Measurements from ENCODE around the gene IPO13.

IPO13 gene

GRCh38 chr1:44010935-44011471, 64.3 kb downstream of the IPO13 start:
- Histone ChIP-seq H3K9ac (no peak overlapping the region), H3K4me2 (no peak overlapping the region)
- TF ChIP-seq CTCF (conservative IDR thresholded peaks at IDR 0.05; ENCODE audit: low read depth, low read length), result no peak

GRCh38 chr1:44012404-44012803, 65.7 kb downstream of the IPO13 start:
- H2AFZ ChIP-seq (ENCODE audit: low read depth), result no peak overlapping the region
- H4K20me1 ChIP-seq (ENCODE audit: insufficient read depth), result no peaks in the 10 kb centered on the region
- H3K4me3 ChIP-seq (IDR thresholded peaks at IDR 0.05; ENCODE audit: insufficient read depth, low read depth, low read length), result no peak overlapping the region
- TF ChIP-seq CTCF (conservative IDR thresholded peaks at IDR 0.05; ENCODE audit: low read depth, low read length), result no peak
- H3K9ac ChIP-seq, result no peak overlapping the region
- H3K27ac ChIP-seq, result no peak overlapping the region
- no peaks in the 10 kb centered on the region for H3K36me3 ChIP-seq (ENCODE audit: insufficient read depth)
- H3K4me2 ChIP-seq, result no peak overlapping the region
- H3K79me2 ChIP-seq (ENCODE audit: insufficient read depth, low read depth), result no peaks in the 10 kb centered on the region
- no peaks in the 10 kb centered on the region for H3K27me3 ChIP-seq (ENCODE audit: insufficient read depth, low read depth)
- H3K4me1 ChIP-seq (ENCODE audit: low read depth, poor library complexity, severe bottlenecking), result no peaks in the 10 kb centered on the region

More at GRCh38 chr1:44010935-44011471, 64.3 kb downstream of the IPO13 start:
- H3K79me2 ChIP-seq (ENCODE audit: insufficient read depth, low read depth), result no peaks in the 10 kb centered on the region
- H3K4me1 ChIP-seq (ENCODE audit: low read depth, poor library complexity, severe bottlenecking), result no peaks in the 10 kb centered on the region
- H3K36me3 ChIP-seq (ENCODE audit: insufficient read depth), result no peaks in the 10 kb centered on the region
- H3K4me3 ChIP-seq (IDR thresholded peaks at IDR 0.05; ENCODE audit: insufficient read depth, low read depth, low read length), result no peak overlapping the region
- H2AFZ ChIP-seq (ENCODE audit: low read depth), result no peak overlapping the region
- no peaks in the 10 kb centered on the region for H4K20me1 ChIP-seq (ENCODE audit: insufficient read depth)
- H3K27me3 ChIP-seq (ENCODE audit: insufficient read depth, low read depth), result no peaks in the 10 kb centered on the region
- H3K27ac ChIP-seq, result no peak overlapping the region

GRCh38 chr1:44012941-44013609, 66.3 kb downstream of the IPO13 start:
- TF ChIP-seq CTCF (conservative IDR thresholded peaks at IDR 0.05; ENCODE audit: low read depth, low read length), result no peak
- no peak overlapping the region for H3K27ac ChIP-seq
- H2AFZ ChIP-seq (ENCODE audit: low read depth), result no peak overlapping the region
- no peaks in the 10 kb centered on the region for H4K20me1 ChIP-seq (ENCODE audit: insufficient read depth)
- H3K79me2 ChIP-seq (ENCODE audit: insufficient read depth, low read depth), result no peaks in the 10 kb centered on the region
- no peaks in the 10 kb centered on the region for H3K36me3 ChIP-seq (ENCODE audit: insufficient read depth)
- H3K4me1 ChIP-seq (ENCODE audit: low read depth, poor library complexity, severe bottlenecking), result no peaks in the 10 kb centered on the region
- no peak overlapping the region for H3K4me2 ChIP-seq
- H3K9ac ChIP-seq, result no peak overlapping the region
- no peak overlapping the region for H3K4me3 ChIP-seq (IDR thresholded peaks at IDR 0.05; ENCODE audit: insufficient read depth, low read depth, low read length)
- H3K27me3 ChIP-seq (ENCODE audit: insufficient read depth, low read depth), result no peaks in the 10 kb centered on the region

GRCh38 chr1:44013949-44014348, 67.2 kb downstream of the IPO13 start:
- H3K4me1 ChIP-seq (ENCODE audit: low read depth, poor library complexity, severe bottlenecking), result no peaks in the 10 kb centered on the region
- no peaks in the 10 kb centered on the region for H3K27me3 ChIP-seq (ENCODE audit: insufficient read depth, low read depth)
- no peak overlapping the region for H2AFZ ChIP-seq (ENCODE audit: low read depth)
- no peak overlapping the region for H3K27ac ChIP-seq
- no peaks in the 10 kb centered on the region for H4K20me1 ChIP-seq (ENCODE audit: insufficient read depth)
- H3K4me2 ChIP-seq, result no peak overlapping the region
- no peak overlapping the region for H3K4me3 ChIP-seq (IDR thresholded peaks at IDR 0.05; ENCODE audit: insufficient read depth, low read depth, low read length)
- no peaks in the 10 kb centered on the region for H3K36me3 ChIP-seq (ENCODE audit: insufficient read depth)
- H3K79me2 ChIP-seq (ENCODE audit: insufficient read depth, low read depth), result no peaks in the 10 kb centered on the region
- no peak for TF ChIP-seq CTCF (conservative IDR thresholded peaks at IDR 0.05; ENCODE audit: low read depth, low read length)
- no peak overlapping the region for H3K9ac ChIP-seq

Data from KMS-11 (cell line).